GM12891 (cell line): ENCODE measurements around the gene TBC1D1.

Experiments
- PAX5 ChIP-seq: IDR thresholded peaks from 2 replicates; pipeline ENCODE4 v1.6.1; 2011; ENCODE audit warnings: low read length, moderate library complexity, mild to moderate bottlenecking; ENCODE audit not compliant: insufficient read depth, severe bottlenecking
- POLR2A ChIP-seq: IDR thresholded peaks from 2 replicates; pipeline ENCODE4 v1.6.1; 2011; ENCODE audit warnings: low read depth, low read length, control low read depth
- POLR2AphosphoS5 ChIP-seq: IDR thresholded peaks from 2 replicates; pipeline ENCODE4 v1.6.1; 2011; ENCODE audit warnings: low read depth, low read length, control low read depth
- SPI1 ChIP-seq: IDR thresholded peaks from 2 replicates; pipeline ENCODE4 v1.6.1; 2011; ENCODE audit warnings: low read depth, low read length, control low read depth
- TAF1 ChIP-seq: IDR thresholded peaks from 2 replicates; pipeline ENCODE4 v1.6.1; 2011; ENCODE audit warnings: low read depth, low read length, control low read depth

DNA sequence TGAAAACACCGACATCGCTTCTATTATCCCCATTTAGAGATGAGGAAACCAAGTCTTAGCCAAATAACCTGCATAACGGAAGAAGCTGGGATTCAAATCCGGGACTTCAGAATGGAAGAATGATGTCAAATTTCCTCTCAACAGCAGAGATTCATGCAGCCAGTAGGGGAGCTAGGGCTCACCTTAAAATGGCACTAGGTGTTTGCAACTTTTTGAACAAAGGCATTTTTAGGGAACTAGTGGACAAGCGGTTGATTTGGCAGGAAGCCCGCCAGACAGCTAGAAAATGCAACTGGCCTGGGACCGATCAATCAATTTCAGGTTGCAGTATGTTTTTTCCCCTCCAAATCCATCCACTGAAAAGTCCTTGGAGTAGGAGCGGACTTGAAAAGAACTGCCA is 293.5 kb downstream of the TBC1D1 start:
- TF ChIP-seq POLR2A (no peak), SPI1 (no peak), POLR2AphosphoS5 (no peak), TAF1 (no peak), PAX5 (no peak)
